H9 (cell line): Measurements from ENCODE around the gene AHSG. TPM values are rescaled to one million over a fixed set of nuclear protein-coding genes. Genes with fewer than 3 reads are reported as not detected.

Experiments
- DNase-seq: peaks from one replicate; pipeline ENCODE4 v3.0.0-alpha.2; 2017
- H2AFZ ChIP-seq: one replicate; pipeline ENCODE4 v1.6.1; 2013; ENCODE audit warnings: mild to moderate bottlenecking, low read length, control low read depth, moderate library complexity
- H2AK5ac ChIP-seq: 2 replicates; pipeline ENCODE4 v1.6.1; 2013; ENCODE audit warnings: low read length, control low read depth, mixed read lengths; ENCODE audit not compliant: insufficient read length
- H2BK120ac ChIP-seq: one replicate; pipeline ENCODE4 v1.6.1; 2013; ENCODE audit warnings: low read depth, mild to moderate bottlenecking, low read length, control low read depth, inconsistent platforms; ENCODE audit not compliant: poor library complexity, severe bottlenecking
- H2BK12ac ChIP-seq: 2 replicates; pipeline ENCODE4 v1.6.1; 2013; ENCODE audit warnings: low read length, control low read depth, mixed read lengths, low read depth; ENCODE audit not compliant: insufficient read length
- H2BK15ac ChIP-seq: 2 replicates; pipeline ENCODE4 v1.6.1; 2013; ENCODE audit warnings: low read depth, low read length, control low read depth
- H2BK20ac ChIP-seq: one replicate; pipeline ENCODE4 v1.6.1; 2013; ENCODE audit warnings: low read depth, mild to moderate bottlenecking, low read length, control low read depth, inconsistent platforms; ENCODE audit not compliant: poor library complexity, severe bottlenecking
- H2BK5ac ChIP-seq: 2 replicates; pipeline ENCODE4 v1.6.1; 2013; ENCODE audit warnings: low read length, control low read depth, mixed read lengths; ENCODE audit not compliant: insufficient read length
- H3K14ac ChIP-seq: 2 replicates; pipeline ENCODE4 v1.6.1; 2013; ENCODE audit warnings: low read length, control low read depth; ENCODE audit not compliant: insufficient read depth
- H3K18ac ChIP-seq: 2 replicates; pipeline ENCODE4 v1.6.1; 2013; ENCODE audit warnings: low read depth, mild to moderate bottlenecking, mixed read lengths, low read length, control low read depth; ENCODE audit not compliant: insufficient read length
- H3K23ac ChIP-seq: 2 replicates; pipeline ENCODE4 v1.6.1; 2013; ENCODE audit warnings: low read length, control low read depth, mixed read lengths, low read depth; ENCODE audit not compliant: insufficient read length
- H3K23me2 ChIP-seq: 2 replicates; pipeline ENCODE4 v1.6.1; 2013; ENCODE audit warnings: low read depth, mild to moderate bottlenecking, mixed read lengths, low read length, control low read depth; ENCODE audit not compliant: insufficient read length, poor library complexity, severe bottlenecking
- H3K27ac ChIP-seq: 2 replicates; pipeline ENCODE4 v1.5.1; 2013; ENCODE audit warnings: low read length, control low read depth, mixed read lengths, low read depth; ENCODE audit not compliant: insufficient read length
- H3K27me3 ChIP-seq: 2 replicates; pipeline ENCODE4 v1.6.1; 2013; ENCODE audit warnings: low read length, control low read depth, inconsistent platforms; ENCODE audit not compliant: insufficient read depth
- H3K4ac ChIP-seq: 2 replicates; pipeline ENCODE4 v1.6.1; 2013; ENCODE audit warnings: low read depth, mild to moderate bottlenecking, control low read depth, inconsistent platforms, low read length, moderate library complexity
- H3K4me1 ChIP-seq: 2 replicates; pipeline ENCODE4 v1.6.1; 2013; ENCODE audit warnings: low read length, control low read depth, inconsistent platforms; ENCODE audit not compliant: insufficient read depth
- H3K4me2 ChIP-seq: 2 replicates; pipeline ENCODE4 v1.6.1; 2013; ENCODE audit warnings: low read length, control low read depth, mixed read lengths; ENCODE audit not compliant: insufficient read length, insufficient read depth
- H3K56ac ChIP-seq: 2 replicates; pipeline ENCODE4 v1.6.1; 2013; ENCODE audit warnings: low read depth, mild to moderate bottlenecking, mixed read lengths, low read length, control low read depth; ENCODE audit not compliant: insufficient read length
- H3K79me1 ChIP-seq: 2 replicates; pipeline ENCODE4 v1.6.1; 2013; ENCODE audit warnings: low read depth, mild to moderate bottlenecking, moderate library complexity, low read length, control low read depth, inconsistent platforms; ENCODE audit not compliant: insufficient read depth, poor library complexity, severe bottlenecking
- H3K79me2 ChIP-seq: 2 replicates; pipeline ENCODE4 v1.6.1; 2013; ENCODE audit warnings: low read length, control low read depth, inconsistent platforms; ENCODE audit not compliant: insufficient read depth
- H3K9ac ChIP-seq: 2 replicates; pipeline ENCODE4 v1.6.1; 2013; ENCODE audit warnings: low read length, control low read depth, mixed read lengths; ENCODE audit not compliant: insufficient read length; ENCODE audit errors: extremely low read depth
- H3K9me3 ChIP-seq: one replicate; pipeline ENCODE4 v1.6.1; 2013; ENCODE audit warnings: low read depth, low read length, inconsistent platforms; ENCODE audit not compliant: control insufficient read depth
- H3T11ph ChIP-seq: one replicate; pipeline ENCODE4 v1.6.1; 2013; ENCODE audit warnings: mild to moderate bottlenecking, low read length, control low read depth, inconsistent platforms
- H4K20me1 ChIP-seq: one replicate; pipeline ENCODE4 v1.6.1; 2013; ENCODE audit not compliant: control insufficient read depth, insufficient read length, insufficient read depth
- H4K5ac ChIP-seq: 2 replicates; pipeline ENCODE4 v1.6.1; 2013; ENCODE audit warnings: low read depth, mild to moderate bottlenecking, mixed read lengths, low read length, control low read depth; ENCODE audit not compliant: insufficient read length
- H4K8ac ChIP-seq: replicated peaks from 2 replicates; pipeline ENCODE4 v1.6.1; 2013; ENCODE audit warnings: low read length, control low read depth, mixed read lengths, low read depth; ENCODE audit not compliant: insufficient read length
- H4K91ac ChIP-seq: 2 replicates; pipeline ENCODE4 v1.6.1; 2013; ENCODE audit warnings: low read depth, mild to moderate bottlenecking, moderate library complexity, mixed read lengths, low read length, control low read depth; ENCODE audit not compliant: insufficient read length
- H3K27ac Mint-ChIP-seq, 3 experiments: 2 replicates in 2 of 3; 3 replicates in 1 of 3; pipeline ENCODE4 v1.8.0; 2020 to 2021; ENCODE audit warnings: mixed read lengths in 3 of 3, mild to moderate bottlenecking in 1 of 3, moderate library complexity in 1 of 3
- H3K27me3 Mint-ChIP-seq: 2 replicates; pipeline ENCODE4 v1.8.0; 2021; ENCODE audit warnings: low read depth, mild to moderate bottlenecking, moderate library complexity, mixed read lengths
- H3K36me3 Mint-ChIP-seq, 3 experiments: 2 replicates in 2 of 3; 3 replicates in 1 of 3; pipeline ENCODE4 v1.8.0; 2020 to 2021; ENCODE audit warnings: low read depth in 3 of 3, mixed read lengths in 3 of 3; ENCODE audit not compliant: insufficient read depth in 1 of 3
- H3K4me1 Mint-ChIP-seq, 2 experiments: 2 replicates each; pipeline ENCODE4 v1.8.0; 2020; ENCODE audit warnings: mixed read lengths in 2 of 2
- H3K4me3 Mint-ChIP-seq, 2 experiments: 2 replicates in 1 of 2; 3 replicates in 1 of 2; pipeline ENCODE4 v1.8.0; 2020 to 2021; ENCODE audit warnings: mild to moderate bottlenecking in 2 of 2, mixed read lengths in 2 of 2, moderate library complexity in 1 of 2
- H3K9me3 Mint-ChIP-seq, 2 experiments: 2 replicates in 1 of 2; 3 replicates in 1 of 2; pipeline ENCODE4 v1.8.0; 2020; ENCODE audit warnings: mild to moderate bottlenecking in 2 of 2, mixed read lengths in 2 of 2, moderate library complexity in 1 of 2
- CTCF ChIP-seq: fragments of 200-600 bp; sonication (generic); conservative IDR thresholded peaks from 3 replicates; pipeline ENCODE4 v1.8.0; 2021; ENCODE audit warnings: antibody characterized with exemption, mild to moderate bottlenecking
- WGBS: extraction: QIAGEN DNeasy Blood & Tissue Kit; methylation state at CpG from one replicate; pipeline ENCODE4 v1.1.7; 2013; ENCODE audit warnings: missing lambda C conversion rate, low lambda C conversion rate, mixed read lengths; ENCODE audit not compliant: insufficient read length; ENCODE audit errors: extremely low coverage; 5-methylcytosine and 5-hydroxymethylcytosine counted together
- total RNA-seq: library from RNA; stranded (reverse); gene quantifications from 2 replicates; pipeline ENCODE4 v1.2.1, GENCODE V29; 2021

AHSG gene
- total RNA-seq, 1 experiment from 2014 or later = not detected

- no peak overlapping the region for H3K4me3 Mint-ChIP-seq
- Histone ChIP-seq H2BK20ac (no peak overlapping the region), H2BK5ac (no peak overlapping the region), H3K79me2 (no peaks in the 10 kb centered on the region), H3K23ac (no peak overlapping the region), H3K4me2 (no peak overlapping the region), H3K27ac (no peak overlapping the region), H3T11ph (no peak overlapping the region), H4K8ac (no peak overlapping the region), H3K9ac (no peak overlapping the region), H3K4ac (no peak overlapping the region), H2BK12ac (no peak overlapping the region), H4K20me1 (no peaks in the 10 kb centered on the region), H2AFZ (no peak overlapping the region), H3K23me2 (no peaks in the 10 kb centered on the region), H2BK120ac (no peak overlapping the region), H3K4me1 (no peaks in the 10 kb centered on the region), H2BK15ac (no peak overlapping the region), H3K27me3 (no peaks in the 10 kb centered on the region), H3K9me3 (no peaks in the 10 kb centered on the region), H3K56ac (no peak overlapping the region), H2AK5ac (no peak overlapping the region), H4K5ac (no peak overlapping the region), H4K91ac (no peak overlapping the region), H3K79me1 (no peaks in the 10 kb centered on the region), H3K14ac (no peak overlapping the region; the same call in 1 of the 2 replicates), H3K18ac (no peak overlapping the region)
- H3K4me1 Mint-ChIP-seq = peaks cover 8 to 9% of the 10 kb centered on the region in 2 experiments
- no peak for DNase-seq
- no peaks in the 10 kb centered on the region for H3K9me3 Mint-ChIP-seq
- H3K27me3 Mint-ChIP-seq = peaks cover 14% of the 10 kb centered on the region
- no peaks in the 10 kb centered on the region; a peak in 1 of 7 replicates for H3K36me3 Mint-ChIP-seq
- no peak for TF ChIP-seq CTCF
- no CpG with 5 or more reads among the region's 5 CpGs for WGBS
- no peak overlapping the region for H3K27ac Mint-ChIP-seq
Measured at GRCh38 chr3:186612065-186612464, 795 bp upstream of the AHSG start.
